Common myeloid progenitor, CD34-positive (primary cell): ENCODE results near the gene TCHP.
"Not testable (repeated sequence)": the region's sequence is repeated elsewhere in the genome, so short reads cannot be mapped to it uniquely, and the experiment has no call there.

Source experiments
- CTCF ChIA-PET: fragments of 350-600 bp; sonication (Branson Sonifier 250); formaldehyde crosslinking; loops from one replicate; lab custom pipeline; 2021; ENCODE audit warnings: antibody characterized with exemption; lab: Charles Lee
- POLR2A ChIA-PET: fragments of 350-600 bp; sonication (Branson Sonifier 250); formaldehyde crosslinking; loops from one replicate; lab custom pipeline; 2021; ENCODE audit warnings: antibody characterized with exemption; lab: Charles Lee
- DNase-seq, 3 donors: peaks; one replicate each; pipeline versions ENCODE4 v3.0.0 to v3.0.0-alpha.2; 2013
- H3K27ac ChIP-seq, 2 experiments: 1 replicate in 1 of 2; 2 replicates in 1 of 2; pipeline ENCODE4 v1.7.0; 2013; ENCODE audit warnings: inconsistent platforms in 2 of 2, low read length in 2 of 2, mild to moderate bottlenecking in 2 of 2, low read depth in 1 of 2, moderate library complexity in 1 of 2; ENCODE audit not compliant: severe bottlenecking in 2 of 2, insufficient read depth in 1 of 2, poor library complexity in 1 of 2
- H3K27me3 ChIP-seq, 5 experiments: replicated peaks in 2 of 5; 1 replicate in 3 of 5; 2 replicates in 2 of 5; pipeline versions ENCODE4 v1.6.1 to v1.7.0; 2013; ENCODE audit warnings: low read length in 4 of 5, mild to moderate bottlenecking in 2 of 5, moderate library complexity in 2 of 5, inconsistent platforms in 1 of 5; ENCODE audit not compliant: insufficient read depth in 5 of 5, control insufficient read depth in 4 of 5
- H3K36me3 ChIP-seq, 4 experiments: 1 replicate in 2 of 4; 2 replicates in 2 of 4; pipeline versions ENCODE4 v1.6.1 to v1.7.0; 2013; ENCODE audit warnings: low read length in 3 of 4, control low read depth in 1 of 4, mild to moderate bottlenecking in 1 of 4; ENCODE audit not compliant: control insufficient read depth in 4 of 4, insufficient read depth in 4 of 4
- H3K4me1 ChIP-seq, 4 experiments: 1 replicate in 3 of 4; 2 replicates in 1 of 4; pipeline versions ENCODE4 v1.6.1 to v1.7.1; 2013; ENCODE audit warnings: low read length in 3 of 4, mild to moderate bottlenecking in 3 of 4, control low read depth in 1 of 4, inconsistent platforms in 1 of 4, moderate library complexity in 1 of 4; ENCODE audit not compliant: control insufficient read depth in 4 of 4, insufficient read depth in 4 of 4; ENCODE audit errors: control extremely low read depth in 1 of 4
- H3K4me3 ChIP-seq, 7 experiments: 1 replicate in 4 of 7; 2 replicates in 3 of 7; pipeline versions ENCODE4 v1.5.1 to v1.7.0; 2013; ENCODE audit warnings: mild to moderate bottlenecking in 7 of 7, low read length in 6 of 7, moderate library complexity in 6 of 7, inconsistent platforms in 2 of 7, low read depth in 2 of 7, control low read depth in 1 of 7; ENCODE audit not compliant: insufficient read depth in 4 of 7, control insufficient read depth in 1 of 7; ENCODE audit errors: extremely low read depth in 1 of 7
- H3K9me3 ChIP-seq, 5 experiments: 1 replicate in 4 of 5; 2 replicates in 1 of 5; pipeline versions ENCODE4 v1.6.1 to v1.7.1; 2013; ENCODE audit warnings: low read length in 4 of 5, mild to moderate bottlenecking in 2 of 5, inconsistent platforms in 1 of 5, low read depth in 1 of 5, moderate library complexity in 1 of 5; ENCODE audit not compliant: control insufficient read depth in 4 of 5, insufficient read depth in 2 of 5; ENCODE audit errors: control extremely low read depth in 1 of 5
- WGBS: methylation state at CpG from one replicate; pipeline ENCODE4 v1.1.5; 2013; ENCODE audit not compliant: insufficient coverage; 5-methylcytosine and 5-hydroxymethylcytosine counted together

The TCHP gene

DNA sequence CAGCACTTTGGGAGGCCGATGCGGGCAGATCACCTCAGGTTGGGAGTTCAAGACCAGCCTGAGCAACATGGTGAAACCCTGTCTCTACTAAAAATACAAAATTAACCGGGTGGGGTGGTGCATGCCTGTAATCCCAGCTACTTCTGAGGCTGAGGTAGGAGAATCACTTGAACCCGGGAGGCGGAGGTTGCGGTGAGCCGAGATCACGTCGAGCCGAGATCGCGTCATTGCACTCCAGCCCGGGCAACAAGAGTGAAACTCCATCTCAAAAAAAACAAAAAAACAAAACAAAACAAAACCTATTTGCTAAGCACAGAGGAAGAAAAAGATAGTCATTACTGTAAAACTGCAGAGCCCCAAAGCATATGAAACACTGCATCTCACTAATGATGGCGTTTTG, 29.3 kb downstream of the TCHP start:
- H3K36me3 ChIP-seq, result peaks cover 26 to 64% (median 47%) of the 10 kb centered on the region in 4 experiments
- H3K9me3 ChIP-seq, POLR2A ChIA-PET, H3K27me3 ChIP-seq, H3K27ac ChIP-seq, DNase-seq, H3K4me1 ChIP-seq, H3K4me3 ChIP-seq: not testable (repeated sequence)
- 90% methylated on average over 3 of the region's 14 CpGs for WGBS
- CTCF ChIA-PET, result interaction anchor here (1.0 to 3.4 kb wide), 4 partner anchors 9 to 83 kb away, joined by 3 to 14 read pairs (median 9); no protein-coding TSS in a partner anchor

GRCh38 chr12:109930028-109930800, 30.1 kb downstream of the TCHP start:
- no peaks in the 10 kb centered on the region for H3K27me3 ChIP-seq
- H3K27ac ChIP-seq, result no peak overlapping the region
- DNase-seq, result no peak
- ChIA-PET POLR2A (no interaction called here), CTCF (interaction anchor here (0.9 to 3.4 kb wide), 5 partner anchors 10 to 84 kb away, joined by 3 to 14 read pairs (median 8); no protein-coding TSS in a partner anchor)
- H3K4me1 ChIP-seq, result no peaks in the 10 kb centered on the region
- no peaks in the 10 kb centered on the region for H3K9me3 ChIP-seq
- no peak overlapping the region for H3K4me3 ChIP-seq
- WGBS, result 90% methylated on average over 16 of the region's 16 CpGs
- H3K36me3 ChIP-seq, result peaks cover 30 to 66% (median 50%) of the 10 kb centered on the region in 4 experiments

DNA sequence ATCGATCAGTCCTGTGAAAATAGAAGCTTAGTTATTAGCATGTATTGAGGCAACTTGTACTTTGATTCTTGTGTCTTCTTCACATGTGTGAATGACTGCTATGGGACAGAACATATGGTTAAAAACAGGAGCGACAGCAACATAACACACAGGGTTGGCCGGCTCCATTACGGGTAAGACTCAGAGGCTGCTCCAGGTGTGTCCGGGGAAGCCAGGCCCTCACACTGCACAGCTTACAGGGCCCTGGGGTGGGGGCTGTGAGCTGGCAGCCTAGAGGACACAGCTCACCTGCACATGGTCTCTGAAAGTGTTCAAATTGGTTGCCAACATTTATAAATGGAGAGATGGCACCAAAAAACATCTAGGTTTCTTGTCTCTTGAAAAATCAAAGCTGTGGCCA, 31.1 kb downstream of the TCHP start:
- no peak for DNase-seq
- POLR2A ChIA-PET, result no interaction called here
- 98% methylated on average over 5 of the region's 5 CpGs for WGBS
- Histone ChIP-seq H3K36me3 (peaks cover 34 to 72% (median 52%) of the 10 kb centered on the region in 4 experiments), H3K27ac (no peak overlapping the region), H3K4me1 (no peaks in the 10 kb centered on the region), H3K27me3 (no peaks in the 10 kb centered on the region), H3K9me3 (no peaks in the 10 kb centered on the region), H3K4me3 (no peak overlapping the region)
- CTCF ChIA-PET, result interaction anchor here (0.9 to 2.8 kb wide), 5 partner anchors 9 to 77 kb away, joined by 3 to 14 read pairs (median 4); no protein-coding TSS in a partner anchor

- Histone ChIP-seq H3K36me3 (peaks cover 40 to 80% (median 61%) of the 10 kb centered on the region in 4 experiments), H3K9me3 (no peaks in the 10 kb centered on the region), H3K27ac (no peak overlapping the region), H3K27me3 (no peaks in the 10 kb centered on the region), H3K4me3 (no peak overlapping the region), H3K4me1 (no peaks in the 10 kb centered on the region)
- ChIA-PET CTCF (interaction anchor here (0.9 kb wide), 1 partner anchor 14 kb away, joined by 3 read pairs; no protein-coding TSS in a partner anchor), POLR2A (interaction anchor here (0.7 kb wide), 1 partner anchor 953 kb away, joined by 3 read pairs; no protein-coding TSS in a partner anchor)
- no peak for DNase-seq
- 93% methylated on average over 12 of the region's 14 CpGs for WGBS
Observed at GRCh38 chr12:109932878-109933503, 32.9 kb downstream of the TCHP start.

DNA sequence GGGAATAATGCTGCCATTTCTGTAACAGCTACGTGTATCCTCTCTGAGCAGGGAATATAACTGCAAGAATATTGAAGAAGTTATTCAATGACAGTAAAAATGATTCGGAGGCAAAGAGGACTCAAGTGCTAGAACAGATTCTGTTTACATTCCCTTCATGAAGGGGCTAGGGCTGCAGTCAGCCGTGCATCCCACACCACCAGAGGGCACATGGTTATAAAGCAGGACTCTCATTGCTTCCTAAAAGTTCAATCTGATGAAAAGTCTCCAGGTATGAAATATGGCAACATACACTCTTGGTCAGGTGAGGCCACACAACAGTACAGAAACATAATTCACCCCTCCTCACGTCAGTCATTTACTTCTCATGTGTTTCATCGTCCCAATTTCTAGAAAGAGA, 34.0 kb downstream of the TCHP start:
- POLR2A ChIA-PET, result no interaction called here

GRCh38 chr12:109937371-109937770, 37.3 kb downstream of the TCHP start:
- H3K4me1 ChIP-seq, result no peaks in the 10 kb centered on the region
- 100% methylated on average over 3 of the region's 5 CpGs for whole genome bisulfite sequencing
- no peaks in the 10 kb centered on the region for H3K9me3 ChIP-seq
- peaks cover 28 to 68% (median 53%) of the 10 kb centered on the region in 4 experiments for H3K36me3 ChIP-seq
- POLR2A ChIA-PET, result no interaction called here
- no peak overlapping the region for H3K4me3 ChIP-seq
- H3K27me3 ChIP-seq, result no peaks in the 10 kb centered on the region
- CTCF ChIA-PET, result interaction anchor here (0.6 to 2.4 kb wide), 4 partner anchors 9 to 419 kb away, joined by 3 to 6 read pairs (median 4); no protein-coding TSS in a partner anchor
- DNase-seq, result no peak
- no peak overlapping the region for H3K27ac ChIP-seq

More for the DNA sequence above, 34.0 kb downstream of the TCHP start:
- Histone ChIP-seq H3K27me3 (no peaks in the 10 kb centered on the region), H3K9me3 (no peaks in the 10 kb centered on the region), H3K4me1 (no peaks in the 10 kb centered on the region), H3K27ac (no peak overlapping the region), H3K4me3 (no peak overlapping the region), H3K36me3 (peaks cover 49 to 85% (median 67%) of the 10 kb centered on the region in 4 experiments)
- CTCF ChIA-PET, result no interaction called here
- DNase-seq, result peak in 2 of 3 donors; percentile 29 to 33
- 84% methylated on average over 3 of the region's 5 CpGs for WGBS
